Body of pancreas (tissue), 4 donors: Measurements from ENCODE around the gene TSFM.

Source experiments
- POLR2A ChIP-seq, 3 donors: fragments of 450-650 bp; IDR thresholded peaks; one replicate each; pipeline ENCODE4 v1.6.1; 2016; ENCODE audit warnings: antibody characterized with exemption in 3 of 3, mild to moderate bottlenecking in 2 of 3
- TF ChIP-seq, protein P1 (sequence below), 7 experiments: fragments of 450-650 bp in 4 of 7; fragments of 200-600 bp in 3 of 7; sonication (generic) in 3 of 7; IDR thresholded peaks; one replicate each; pipeline ENCODE4 v1.5.1; 2016 to 2019; ENCODE audit warnings: antibody characterized with exemption in 7 of 7

DNA sequence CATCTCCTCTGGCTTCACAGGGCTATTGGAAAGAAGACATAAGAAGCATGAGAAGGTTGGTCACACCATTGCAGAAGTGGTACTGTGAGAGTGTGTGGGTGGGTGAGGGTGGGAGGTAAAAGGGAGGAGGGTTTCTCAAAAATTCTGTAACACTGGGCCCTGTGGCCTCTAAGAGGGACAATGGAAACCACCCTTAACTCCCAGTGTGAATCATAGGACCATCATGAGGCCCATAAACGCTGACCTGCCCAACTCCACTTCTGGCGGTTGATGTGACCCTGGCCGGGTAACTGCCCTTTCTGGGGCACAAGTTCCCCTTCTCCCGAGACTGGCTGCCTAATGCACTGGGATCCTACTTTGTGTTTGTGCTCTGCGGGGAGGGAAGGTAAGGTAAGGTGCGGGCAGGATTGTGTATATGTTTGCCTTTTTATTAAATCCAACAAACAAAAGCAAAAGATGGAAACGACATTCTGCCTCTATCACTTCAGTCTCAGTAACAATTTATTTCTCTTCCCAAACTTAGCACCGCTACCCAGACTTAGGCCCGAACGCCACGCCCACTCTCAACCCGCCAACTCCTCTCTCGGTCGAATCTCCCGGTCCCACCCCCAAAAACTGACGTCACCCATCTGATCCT lies 11.2 kb upstream of the TSFM start:
- TF ChIP-seq, protein P1, sequence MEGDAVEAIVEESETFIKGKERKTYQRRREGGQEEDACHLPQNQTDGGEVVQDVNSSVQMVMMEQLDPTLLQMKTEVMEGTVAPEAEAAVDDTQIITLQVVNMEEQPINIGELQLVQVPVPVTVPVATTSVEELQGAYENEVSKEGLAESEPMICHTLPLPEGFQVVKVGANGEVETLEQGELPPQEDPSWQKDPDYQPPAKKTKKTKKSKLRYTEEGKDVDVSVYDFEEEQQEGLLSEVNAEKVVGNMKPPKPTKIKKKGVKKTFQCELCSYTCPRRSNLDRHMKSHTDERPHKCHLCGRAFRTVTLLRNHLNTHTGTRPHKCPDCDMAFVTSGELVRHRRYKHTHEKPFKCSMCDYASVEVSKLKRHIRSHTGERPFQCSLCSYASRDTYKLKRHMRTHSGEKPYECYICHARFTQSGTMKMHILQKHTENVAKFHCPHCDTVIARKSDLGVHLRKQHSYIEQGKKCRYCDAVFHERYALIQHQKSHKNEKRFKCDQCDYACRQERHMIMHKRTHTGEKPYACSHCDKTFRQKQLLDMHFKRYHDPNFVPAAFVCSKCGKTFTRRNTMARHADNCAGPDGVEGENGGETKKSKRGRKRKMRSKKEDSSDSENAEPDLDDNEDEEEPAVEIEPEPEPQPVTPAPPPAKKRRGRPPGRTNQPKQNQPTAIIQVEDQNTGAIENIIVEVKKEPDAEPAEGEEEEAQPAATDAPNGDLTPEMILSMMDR (IDR thresholded peaks at IDR 0.05): no peak
- TF ChIP-seq POLR2A (IDR thresholded peaks at IDR 0.05): no peak
